CD4-positive, alpha-beta T cell treated with Interleukin-17A for 1 hour (primary cell): Measurements from ENCODE around the gene ATF6.

Experiments
- DNase-seq: peaks from one replicate; pipeline ENCODE4 v3.0.0-alpha.2; 2020

ATF6 gene

GRCh38 chr1:161943737-161944136 lies 177.6 kb downstream of the ATF6 start:
- DNase-seq, result no peak

DNA sequence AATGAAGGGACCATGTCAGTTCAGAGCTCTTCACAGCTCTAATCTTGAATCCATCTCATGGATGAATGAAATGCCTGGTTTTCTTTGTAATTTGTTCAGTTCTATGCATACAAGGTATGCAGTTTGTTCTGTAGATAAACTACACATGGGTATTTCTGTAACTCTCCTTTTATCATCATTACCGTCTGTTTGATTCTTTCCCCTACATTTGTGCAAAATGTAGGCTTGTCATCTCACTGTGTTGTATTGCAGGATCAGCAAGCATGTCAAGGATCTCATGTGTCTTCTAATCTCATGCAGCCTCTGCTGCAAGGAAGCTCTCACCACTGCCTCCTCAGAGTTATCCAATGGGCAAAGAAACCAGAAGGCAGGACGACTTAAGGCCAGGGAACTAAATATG lies 178.3 kb downstream of the ATF6 start:
- DNase-seq, result no peak

- no peak for DNase-seq
Measured at GRCh38 chr1:161945306-161946060, 179.4 kb downstream of the ATF6 start.

DNA sequence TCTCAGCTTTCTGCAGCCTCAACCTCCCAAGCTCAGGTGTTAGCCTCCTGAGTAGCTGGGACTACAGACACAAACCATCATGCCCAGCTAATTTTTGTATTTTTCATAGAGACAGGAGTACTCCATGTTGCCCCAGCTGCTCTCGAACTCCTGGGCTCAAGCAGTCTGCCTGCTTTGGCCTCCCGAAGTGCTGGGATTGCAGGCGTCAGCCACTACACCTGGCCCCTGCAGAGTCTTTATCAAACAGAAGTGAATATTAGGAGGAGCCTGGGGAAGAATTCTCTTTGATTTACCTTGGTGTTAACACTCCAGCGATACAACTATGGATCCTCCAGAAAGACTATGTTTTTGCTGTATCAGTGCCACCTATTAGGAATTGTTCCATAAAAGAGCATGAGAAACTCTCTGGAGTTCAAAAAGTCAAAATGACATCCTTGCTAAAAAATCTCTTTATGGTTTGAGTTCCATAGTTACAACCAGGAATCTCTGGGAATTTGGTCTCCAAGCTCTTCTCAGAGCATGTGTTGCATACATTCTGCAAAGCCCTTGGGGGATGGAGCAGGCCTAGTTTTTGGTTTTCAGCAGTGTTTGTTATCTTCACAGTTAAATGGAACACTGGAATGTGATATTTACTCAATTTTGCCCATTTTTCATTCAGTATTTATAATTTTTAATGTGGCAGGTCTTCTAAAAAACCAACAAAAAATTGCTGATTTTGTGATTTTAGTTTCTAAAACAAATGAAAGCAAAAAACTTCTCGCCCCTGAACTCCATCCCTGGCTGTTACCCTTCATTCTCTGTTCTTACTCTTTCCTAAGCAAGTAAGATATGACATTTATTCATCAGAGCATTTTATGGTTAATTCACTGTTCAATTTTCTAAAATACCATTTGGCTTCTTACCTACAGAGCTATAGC lies 180.2 kb downstream of the ATF6 start:
- no peak for DNase-seq

- no peak for DNase-seq
Measured at GRCh38 chr1:161948435-161948834, 182.3 kb downstream of the ATF6 start.

- no peak for DNase-seq
Measured at GRCh38 chr1:161949548-161949947, 183.4 kb downstream of the ATF6 start.

- DNase-seq, result no peak
Measured at GRCh38 chr1:161950377-161950776, 184.3 kb downstream of the ATF6 start.

DNA sequence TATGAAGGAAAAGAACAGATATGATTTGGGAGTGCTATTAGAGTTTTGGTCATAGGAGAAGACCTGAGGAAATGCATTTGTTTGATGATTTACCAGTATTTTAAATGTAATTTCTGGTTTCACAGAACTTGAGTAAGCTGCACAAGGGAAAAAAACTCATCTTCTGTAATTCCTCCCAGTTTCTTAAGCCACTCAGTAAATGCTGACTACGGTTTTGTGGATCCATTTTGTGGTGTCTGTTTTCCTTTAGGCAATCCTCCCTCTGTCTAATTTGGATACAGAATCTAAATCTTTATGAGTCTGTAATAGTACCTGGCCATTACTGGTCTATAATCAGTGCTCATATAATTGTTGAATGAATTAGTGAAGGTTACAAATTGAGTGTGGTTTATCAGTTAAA lies 185.5 kb downstream of the ATF6 start:
- no peak for DNase-seq

GRCh38 chr1:161952607-161953172 lies 186.6 kb downstream of the ATF6 start:
- no peak for DNase-seq

DNA sequence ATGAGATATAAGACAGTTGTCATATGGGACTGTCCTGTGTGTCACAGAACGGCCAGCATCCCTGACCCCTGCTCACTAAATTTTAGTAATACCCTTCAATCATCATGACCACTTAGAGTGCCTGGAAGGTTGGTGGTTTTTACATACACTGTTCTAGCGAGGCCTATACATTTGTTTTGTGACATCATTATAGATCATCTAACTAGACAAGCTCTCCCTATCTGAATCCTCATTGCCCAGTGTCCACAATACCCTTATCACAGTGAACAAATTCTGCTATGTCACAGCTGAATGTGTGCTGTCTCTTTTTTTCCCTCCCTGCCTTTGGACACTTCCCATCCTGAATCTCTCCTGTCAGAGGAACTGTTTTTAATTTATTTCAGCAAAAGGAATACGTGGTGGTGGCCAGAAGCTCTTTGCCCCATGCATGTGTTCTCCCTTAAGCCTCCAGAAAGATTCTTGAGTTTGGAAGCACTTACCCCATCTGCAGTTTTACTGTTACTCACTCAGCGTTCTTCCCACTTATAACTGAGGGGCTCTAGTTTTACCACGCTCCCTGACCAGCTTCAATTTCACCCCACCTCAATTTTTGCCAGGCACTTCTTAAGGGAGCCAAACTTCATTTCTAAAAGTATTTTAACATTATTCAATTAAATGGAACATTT lies 187.3 kb downstream of the ATF6 start:
- DNase-seq, result no peak

GRCh38 chr1:161954050-161954449 lies 187.9 kb downstream of the ATF6 start:
- DNase-seq, result no peak

- no peak for DNase-seq
Measured at GRCh38 chr1:161954466-161954865, 188.3 kb downstream of the ATF6 start.

GRCh38 chr1:161955606-161956005 lies 189.5 kb downstream of the ATF6 start:
- no peak for DNase-seq

- no peak for DNase-seq
Measured at GRCh38 chr1:161956097-161956496, 190.0 kb downstream of the ATF6 start.

DNA sequence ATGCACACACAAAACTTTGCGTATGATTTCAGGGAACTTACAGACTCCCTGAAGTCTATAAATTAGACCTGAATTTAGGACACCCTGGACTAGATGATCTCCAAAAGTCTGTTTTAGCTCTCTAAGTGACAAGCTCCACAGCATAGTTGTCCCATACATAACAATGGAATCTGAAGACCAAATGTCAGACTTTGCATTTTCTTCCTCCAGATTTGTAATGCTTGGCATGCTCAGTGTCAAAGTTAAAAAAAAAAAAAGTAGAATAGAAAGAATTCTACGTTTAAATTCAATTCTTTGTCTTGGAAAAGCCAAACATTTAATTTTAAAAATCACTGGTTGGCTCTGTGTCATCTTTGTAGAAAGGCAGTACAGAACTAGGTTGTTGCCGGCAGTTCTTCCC lies 190.8 kb downstream of the ATF6 start:
- no peak for DNase-seq

DNA sequence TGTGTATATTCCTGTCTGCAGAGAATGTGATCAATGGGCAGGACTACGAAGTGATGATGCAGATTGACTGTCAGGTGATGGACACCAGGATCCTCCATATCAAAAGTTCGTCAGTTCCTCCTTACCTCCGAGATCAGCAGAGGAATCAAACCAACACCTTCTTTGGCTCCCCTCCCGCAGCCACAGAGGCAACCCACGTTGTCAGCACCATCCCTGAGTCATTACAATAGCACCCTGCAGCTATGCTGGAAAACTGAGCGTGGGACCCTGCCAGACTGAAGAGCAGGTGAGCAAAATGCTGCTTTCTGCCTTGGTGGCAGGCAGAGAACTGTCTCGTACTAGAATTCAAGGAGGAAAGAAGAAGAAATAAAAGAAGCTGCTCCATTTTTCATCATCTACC lies 192.3 kb downstream of the ATF6 start:
- no peak for DNase-seq

DNA sequence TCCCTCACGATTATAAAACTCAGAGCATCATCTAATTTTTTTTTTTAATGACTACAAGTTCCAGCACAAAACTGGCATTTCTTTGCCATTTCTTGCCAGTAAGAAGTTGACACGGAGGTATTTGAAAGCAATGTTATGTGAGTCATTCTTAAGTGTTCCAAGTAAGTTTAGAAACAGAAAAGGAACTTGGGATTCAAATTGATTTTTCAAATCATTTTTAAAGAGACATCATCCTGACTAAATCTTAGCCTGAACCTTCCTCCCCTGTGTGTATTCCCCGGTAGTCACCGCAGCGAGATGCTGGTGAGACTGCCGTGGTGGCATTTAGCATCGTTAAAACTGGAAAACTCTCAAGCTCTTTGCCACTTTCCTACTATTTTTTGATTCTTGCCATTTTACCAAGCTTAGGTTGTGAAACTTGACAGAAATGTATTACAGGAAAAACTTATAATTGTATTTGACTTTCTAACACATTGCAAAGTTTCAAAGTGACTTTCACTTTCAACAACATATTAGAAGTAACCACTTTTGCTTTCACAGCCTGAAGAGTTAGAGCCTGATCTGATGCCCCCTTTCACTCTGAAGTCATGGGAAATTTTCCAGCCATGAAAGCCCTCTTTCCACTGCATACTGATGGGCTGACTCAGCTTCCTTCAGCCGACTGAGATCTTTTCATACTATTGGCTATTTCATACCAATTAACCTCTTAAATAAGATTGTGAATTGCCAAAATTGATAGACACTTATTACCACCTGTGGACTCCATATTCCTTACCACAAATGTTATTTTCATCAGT lies 196.2 kb downstream of the ATF6 start:
- peak; percentile 34 for DNase-seq

DNA sequence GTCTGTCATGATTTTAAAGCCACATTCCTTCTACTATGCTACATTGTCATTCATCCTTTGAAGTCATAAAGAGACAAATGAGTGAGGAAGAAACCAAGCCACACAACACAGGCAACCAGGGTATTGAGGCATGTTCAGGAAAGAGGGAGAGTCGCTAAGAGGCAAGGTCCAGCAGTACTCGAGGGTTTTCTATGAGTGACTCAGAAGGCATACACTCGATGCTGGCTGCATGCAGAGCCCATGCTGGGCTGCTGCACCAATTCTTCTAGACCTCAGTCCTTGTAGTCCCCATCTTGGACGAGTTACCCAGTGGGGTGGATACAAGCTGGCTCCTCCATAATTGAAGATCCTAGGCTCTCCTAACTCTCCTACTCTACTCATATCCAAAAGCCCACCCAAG lies 199.9 kb downstream of the ATF6 start:
- no peak for DNase-seq

DNA sequence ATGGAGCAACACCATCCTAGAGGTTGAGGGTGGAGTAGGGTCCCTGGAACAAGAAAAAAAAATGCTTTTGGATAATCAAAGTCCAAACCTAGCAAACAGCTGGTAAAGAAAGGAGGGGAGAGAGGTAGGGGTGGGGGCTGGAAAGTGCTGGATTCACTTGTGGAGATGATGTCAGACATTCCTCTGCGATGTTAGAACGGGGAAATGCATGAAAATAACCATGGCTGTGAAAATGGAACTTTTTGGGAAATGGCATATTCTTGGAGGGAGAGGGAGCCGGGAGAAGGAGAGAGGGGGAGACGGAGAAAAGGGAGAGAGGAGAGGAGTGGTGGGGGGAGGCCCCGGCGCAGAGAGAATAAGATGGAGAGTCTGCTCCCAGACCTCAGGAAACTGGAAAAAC lies 203.9 kb downstream of the ATF6 start:
- DNase-seq, result no peak

DNA sequence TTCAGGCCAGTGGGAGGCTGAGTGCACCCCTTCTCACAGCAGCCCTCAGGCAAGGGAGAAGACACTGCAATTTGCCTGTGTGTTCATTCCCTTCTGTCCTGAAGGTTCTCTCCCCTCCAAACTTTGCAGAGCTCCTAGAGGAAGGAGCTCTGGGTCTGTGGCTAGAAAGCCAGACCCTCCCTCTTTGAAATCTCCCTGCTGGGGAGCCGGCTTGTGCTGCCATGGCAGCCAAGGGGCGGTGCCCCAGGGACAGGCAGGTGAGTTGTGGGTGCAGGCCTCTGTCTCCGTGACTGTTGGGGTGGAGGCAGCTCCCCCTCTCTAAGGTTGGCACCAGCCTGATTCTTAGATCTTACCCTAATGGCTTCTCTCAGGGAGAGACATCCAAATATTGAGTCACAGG lies 204.5 kb downstream of the ATF6 start:
- DNase-seq, result no peak

GRCh38 chr1:161972828-161973227 lies 206.7 kb downstream of the ATF6 start:
- DNase-seq, result no peak
